Testis (tissue), 3 donors: ENCODE measurements around the gene ENPP7. TPM values are rescaled to one million over a fixed set of nuclear protein-coding genes. Genes with fewer than 3 reads are reported as not detected.
A peak's percentile ranks its signal among the peaks of the same experiment; 100 is the strongest.

ENCODE experiments used
- DNase-seq: peaks from one replicate; pipeline ENCODE4 v3.0.0-alpha.2; 2019
- H3K27ac ChIP-seq, 2 donors: fragments of 200-600 bp; sonication (generic); one replicate each; pipeline ENCODE4 v1.5.1; 2019
- H3K27me3 ChIP-seq: fragments of 200-600 bp; sonication (generic); one replicate; pipeline ENCODE4 v1.5.1; 2019
- H3K36me3 ChIP-seq: fragments of 200-600 bp; sonication (generic); one replicate; pipeline ENCODE4 v1.5.1; 2017; ENCODE audit warnings: low read depth; ENCODE audit errors: missing control alignments
- H3K4me1 ChIP-seq: fragments of 200-600 bp; sonication (generic); one replicate; pipeline ENCODE4 v1.5.1; 2019
- H3K4me3 ChIP-seq, 2 donors: fragments of 200-600 bp; sonication (generic); one replicate each; pipeline ENCODE4 v1.5.1; 2017 to 2019
- H3K9me3 ChIP-seq: fragments of 200-600 bp; sonication (generic); one replicate; pipeline ENCODE4 v1.5.1; 2017
- POLR2A ChIP-seq: fragments of 450-650 bp; IDR thresholded peaks from one replicate; pipeline ENCODE4 v1.6.1; 2017; ENCODE audit warnings: antibody characterized with exemption, mild to moderate bottlenecking, moderate library complexity
- WGBS, 2 donors: methylation state at CpG; one replicate each; pipeline ENCODE4 v1.1.5; 2018; 5-methylcytosine and 5-hydroxymethylcytosine counted together
- intact Hi-C: fragments of 100-400 bp; cut with DNase I; formaldehyde crosslinking; loops from one replicate; pipeline ENCODE4 v1.15.1; 2023; ENCODE audit warnings: low total_unique reads
- polyA plus RNA-seq: library from polyadenylated mRNA; stranded (reverse); fragments of 350-450 nt; fragmentation: Illumina TruSeq; extraction: RNeasy Lipid Tissue Mini Kit (QIAGEN cat#74804); gene quantifications from one replicate; pipeline ENCODE4 v1.2.3, GENCODE V29; 2014; ENCODE audit warnings: low read depth, low replicate concordance; ENCODE audit not compliant: insufficient read depth
- total RNA-seq, 2 donors: library from RNA; depleted of rRNA; stranded (reverse); fragments of >200 nt; gene quantifications; one replicate each; pipeline ENCODE4 v1.2.3, GENCODE V29; 2016
- TF ChIP-seq, protein P1 (sequence below), 3 experiments: fragments of 450-650 bp in 2 of 3; fragments of 200-600 bp in 1 of 3; sonication (generic) in 1 of 3; IDR thresholded peaks; one replicate each; pipeline ENCODE4 v1.5.1; 2016 to 2019; ENCODE audit warnings: antibody characterized with exemption in 3 of 3, mild to moderate bottlenecking in 2 of 3, moderate library complexity in 1 of 3

Gene ENPP7
- total and polyA plus RNA-seq, 3 donors from 2014 or later: 0.12 to 0.24 TPM; not detected in 1

DNA sequence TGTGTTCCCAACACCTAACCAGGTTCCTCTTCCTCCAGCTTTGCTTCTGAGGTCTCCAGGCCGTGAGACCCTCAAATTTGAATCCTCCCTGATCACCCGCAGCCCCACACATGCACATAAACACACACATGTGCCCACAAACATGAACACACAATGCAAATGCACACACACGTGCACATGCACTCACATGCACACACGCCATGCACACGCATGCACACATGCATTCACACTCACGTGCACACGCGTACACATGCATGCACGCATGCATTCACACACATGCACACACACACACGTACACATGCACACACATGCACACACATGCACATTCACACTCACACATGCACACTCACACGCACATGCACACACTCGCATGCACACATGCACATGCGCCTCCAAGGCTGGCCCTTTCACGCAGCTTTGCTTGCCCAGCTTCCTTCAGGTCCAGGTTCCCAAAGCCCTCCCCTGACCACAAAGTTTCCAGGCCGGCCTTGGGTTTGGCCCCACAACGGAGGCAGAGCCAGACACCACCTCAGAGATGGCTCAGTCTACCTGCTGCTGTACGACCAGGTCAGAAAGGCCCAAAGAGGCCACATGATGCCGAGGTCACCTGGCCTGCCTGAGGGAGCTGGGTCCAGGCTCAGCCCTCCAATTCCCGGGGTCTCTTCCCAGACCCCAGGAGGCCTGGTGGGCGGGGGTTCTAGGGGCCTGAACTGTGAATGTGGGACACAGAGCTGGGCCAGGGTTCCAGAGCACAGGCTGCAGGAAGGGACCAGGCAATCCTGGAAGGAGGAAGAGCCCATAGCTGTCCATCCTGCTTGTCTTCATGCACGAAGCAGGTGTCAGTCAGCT, 39.5 kb upstream of the ENPP7 start:
- Histone ChIP-seq H3K27ac (no peak overlapping the region), H3K4me3 (no peak overlapping the region), H3K4me1 (peaks cover 28% of the 10 kb centered on the region), H3K27me3 (no peaks in the 10 kb centered on the region), H3K36me3 (no peaks in the 10 kb centered on the region), H3K9me3 (no peaks in the 10 kb centered on the region)
- DNase-seq: no peak
- intact Hi-C loops: no loop called here
- TF ChIP-seq, protein P1, sequence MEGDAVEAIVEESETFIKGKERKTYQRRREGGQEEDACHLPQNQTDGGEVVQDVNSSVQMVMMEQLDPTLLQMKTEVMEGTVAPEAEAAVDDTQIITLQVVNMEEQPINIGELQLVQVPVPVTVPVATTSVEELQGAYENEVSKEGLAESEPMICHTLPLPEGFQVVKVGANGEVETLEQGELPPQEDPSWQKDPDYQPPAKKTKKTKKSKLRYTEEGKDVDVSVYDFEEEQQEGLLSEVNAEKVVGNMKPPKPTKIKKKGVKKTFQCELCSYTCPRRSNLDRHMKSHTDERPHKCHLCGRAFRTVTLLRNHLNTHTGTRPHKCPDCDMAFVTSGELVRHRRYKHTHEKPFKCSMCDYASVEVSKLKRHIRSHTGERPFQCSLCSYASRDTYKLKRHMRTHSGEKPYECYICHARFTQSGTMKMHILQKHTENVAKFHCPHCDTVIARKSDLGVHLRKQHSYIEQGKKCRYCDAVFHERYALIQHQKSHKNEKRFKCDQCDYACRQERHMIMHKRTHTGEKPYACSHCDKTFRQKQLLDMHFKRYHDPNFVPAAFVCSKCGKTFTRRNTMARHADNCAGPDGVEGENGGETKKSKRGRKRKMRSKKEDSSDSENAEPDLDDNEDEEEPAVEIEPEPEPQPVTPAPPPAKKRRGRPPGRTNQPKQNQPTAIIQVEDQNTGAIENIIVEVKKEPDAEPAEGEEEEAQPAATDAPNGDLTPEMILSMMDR (IDR thresholded peaks at IDR 0.05): no peak
- TF ChIP-seq POLR2A: no peak
- 68 to 75% methylated on average over 12 to 21 of the region's 21 CpGs for WGBS, 2 donors

DNA sequence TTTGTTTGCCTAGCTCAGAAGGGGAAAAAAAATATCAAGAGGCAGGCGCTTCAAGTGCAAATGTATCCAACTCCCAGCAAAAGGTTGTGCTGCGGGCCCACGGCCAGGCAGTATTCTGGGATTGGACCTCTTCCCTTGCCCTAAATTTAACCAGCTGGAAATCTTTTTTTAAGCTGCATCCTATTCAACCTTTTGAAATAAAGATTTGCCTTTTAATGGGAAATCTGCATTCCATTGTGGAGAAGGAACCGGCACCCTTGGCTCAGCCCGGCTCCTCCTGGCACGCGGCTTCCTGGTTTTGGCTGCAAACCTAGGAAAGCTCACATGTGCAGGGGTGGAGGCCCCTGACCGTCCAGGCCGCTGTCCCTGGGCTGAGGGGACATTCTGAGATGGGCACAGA, 38.8 kb upstream of the ENPP7 start:
- Histone ChIP-seq H3K27ac (no peak overlapping the region), H3K4me3 (no peak overlapping the region), H3K9me3 (no peaks in the 10 kb centered on the region), H3K27me3 (no peaks in the 10 kb centered on the region), H3K4me1 (peaks cover 32% of the 10 kb centered on the region), H3K36me3 (no peaks in the 10 kb centered on the region)
- WGBS, 2 donors: 22 to 51% methylated on average over 9 of the region's 9 CpGs
- DNase-seq: peak; percentile 60
- no peak for TF ChIP-seq POLR2A
- TF ChIP-seq, protein P1 (IDR thresholded peaks at IDR 0.05): no peak
- intact Hi-C loops: no loop called here

DNA sequence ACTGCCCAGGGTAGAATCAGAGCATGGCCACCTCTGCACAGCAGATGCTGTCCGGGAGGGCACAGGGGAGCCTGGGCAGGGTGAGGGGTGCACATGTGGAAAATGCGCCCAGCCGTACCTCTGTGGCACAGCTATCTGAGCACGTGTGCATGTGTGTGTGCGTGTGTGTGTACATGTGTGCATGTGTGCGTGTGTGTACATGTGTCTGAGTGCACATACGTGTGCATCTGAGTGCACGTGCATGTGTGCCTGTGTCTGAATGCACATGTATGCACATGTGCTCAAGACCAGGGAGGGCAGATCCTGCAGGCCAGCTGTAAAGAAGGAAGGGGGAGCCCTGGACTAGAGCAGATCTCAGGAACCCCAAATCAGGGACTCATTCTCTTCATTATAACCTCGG, 37.3 kb upstream of the ENPP7 start:
- TF ChIP-seq POLR2A: no peak
- TF ChIP-seq, protein P1 (IDR thresholded peaks at IDR 0.05): no peak
- Histone ChIP-seq H3K4me1 (peaks cover 32% of the 10 kb centered on the region), H3K27me3 (no peaks in the 10 kb centered on the region), H3K9me3 (no peaks in the 10 kb centered on the region), H3K36me3 (no peaks in the 10 kb centered on the region), H3K27ac (no peak overlapping the region), H3K4me3 (no peak overlapping the region)
- WGBS, 2 donors: 79 to 86% methylated on average over 9 of the region's 9 CpGs
- no peak for DNase-seq
- intact Hi-C loops: no loop called here

DNA sequence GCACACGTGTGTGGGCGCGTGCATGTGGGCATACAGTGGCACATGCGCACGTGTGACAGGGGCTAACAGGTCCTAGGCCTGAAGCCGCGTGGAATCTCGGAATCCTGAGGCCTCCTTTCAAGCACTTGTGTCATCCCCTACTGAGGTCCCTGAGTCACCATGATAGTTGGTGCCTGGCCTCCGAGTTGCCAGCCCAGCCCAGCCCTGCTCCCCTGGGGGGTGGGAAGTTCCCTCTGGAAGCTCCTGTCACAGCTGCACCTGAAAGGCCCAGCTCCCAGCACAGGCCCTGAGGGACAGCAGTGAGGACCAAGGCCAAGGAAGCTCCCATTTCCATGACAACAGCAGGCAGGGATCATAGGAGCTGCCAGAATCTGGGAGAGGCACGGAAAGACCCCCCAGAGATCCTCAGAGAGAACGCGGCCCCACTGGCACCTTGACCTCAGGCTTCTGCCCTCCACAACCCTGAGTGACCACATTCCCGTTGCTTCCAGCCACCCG, 35.4 kb upstream of the ENPP7 start:
- no peak for TF ChIP-seq POLR2A
- TF ChIP-seq, protein P1 (IDR thresholded peaks at IDR 0.05): no peak
- Histone ChIP-seq H3K27ac (no peak overlapping the region), H3K4me3 (no peak overlapping the region), H3K4me1 (peaks cover 30% of the 10 kb centered on the region), H3K36me3 (no peaks in the 10 kb centered on the region), H3K27me3 (no peaks in the 10 kb centered on the region), H3K9me3 (no peaks in the 10 kb centered on the region)
- WGBS, 2 donors: 72% methylated on average over 14 of the region's 14 CpGs; no CpG with 5 or more reads in 1 of the 2 donors
- DNase-seq: no peak
- intact Hi-C loops: no loop called here
